Measurements from ENCODE around the gene PLEKHN1.

DNA sequence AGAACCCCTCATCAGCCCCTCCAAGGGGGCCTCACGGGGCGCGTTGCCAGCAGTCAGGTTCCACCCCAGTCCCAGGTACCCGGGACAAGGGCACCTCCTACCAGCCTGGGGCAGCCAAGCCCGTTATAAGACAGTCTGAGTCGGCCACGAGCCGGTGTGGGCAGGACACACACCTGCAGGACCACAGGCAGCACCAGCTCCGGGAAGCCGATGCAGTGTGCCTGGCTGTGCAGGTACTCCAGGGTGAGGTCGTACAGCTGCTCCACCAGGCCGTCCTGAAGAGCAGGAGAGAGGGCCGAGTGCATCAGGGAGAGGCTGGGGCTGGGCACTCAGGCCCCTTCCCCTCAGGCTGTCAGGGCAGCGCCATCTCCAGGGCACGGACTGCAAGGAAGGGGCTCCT is 18.3 kb upstream of the PLEKHN1 start:
- TF ChIP-seq, protein P1, sequence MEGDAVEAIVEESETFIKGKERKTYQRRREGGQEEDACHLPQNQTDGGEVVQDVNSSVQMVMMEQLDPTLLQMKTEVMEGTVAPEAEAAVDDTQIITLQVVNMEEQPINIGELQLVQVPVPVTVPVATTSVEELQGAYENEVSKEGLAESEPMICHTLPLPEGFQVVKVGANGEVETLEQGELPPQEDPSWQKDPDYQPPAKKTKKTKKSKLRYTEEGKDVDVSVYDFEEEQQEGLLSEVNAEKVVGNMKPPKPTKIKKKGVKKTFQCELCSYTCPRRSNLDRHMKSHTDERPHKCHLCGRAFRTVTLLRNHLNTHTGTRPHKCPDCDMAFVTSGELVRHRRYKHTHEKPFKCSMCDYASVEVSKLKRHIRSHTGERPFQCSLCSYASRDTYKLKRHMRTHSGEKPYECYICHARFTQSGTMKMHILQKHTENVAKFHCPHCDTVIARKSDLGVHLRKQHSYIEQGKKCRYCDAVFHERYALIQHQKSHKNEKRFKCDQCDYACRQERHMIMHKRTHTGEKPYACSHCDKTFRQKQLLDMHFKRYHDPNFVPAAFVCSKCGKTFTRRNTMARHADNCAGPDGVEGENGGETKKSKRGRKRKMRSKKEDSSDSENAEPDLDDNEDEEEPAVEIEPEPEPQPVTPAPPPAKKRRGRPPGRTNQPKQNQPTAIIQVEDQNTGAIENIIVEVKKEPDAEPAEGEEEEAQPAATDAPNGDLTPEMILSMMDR (IDR thresholded peaks at IDR 0.05; ENCODE audit: borderline replicate concordance, extremely low read depth, low read length, poor library complexity, severe bottlenecking): no peak
- TF ChIP-seq EZH2 (IDR thresholded peaks at IDR 0.05; ENCODE audit: borderline replicate concordance, low read depth, low read length, severe bottlenecking): no peak
